ENCODE measurements around the gene WDR75. TPM values are rescaled to one million over a fixed set of nuclear protein-coding genes. Genes with fewer than 3 reads are reported as not detected.

The WDR75 gene
- total RNA-seq, 1 experiment from 2014 or later = 70.2 TPM

GRCh38 chr2:189485146-189485545 lies 43.9 kb downstream of the WDR75 start:
- Histone ChIP-seq H4K20me1 (ENCODE audit: insufficient read depth) (no peaks in the 10 kb centered on the region), H3K27me3 (ENCODE audit: insufficient read depth, low read length) (no peaks in the 10 kb centered on the region), H3K4me3 (replicated peaks in 1 of 2; ENCODE audit: low read depth in 1 of 2, low read length in 2 of 2) (no peak overlapping the region), H3K79me2 (ENCODE audit: insufficient read depth, low read length) (no peaks in the 10 kb centered on the region), H3K27ac (ENCODE audit: low read depth, low read length) (no peak overlapping the region), H3K36me3 (ENCODE audit: control insufficient read depth in 1 of 2, insufficient read depth in 2 of 2, low read length in 2 of 2) (no peaks in the 10 kb centered on the region), H3K4me1 (ENCODE audit: control insufficient read depth in 1 of 2, insufficient read depth in 2 of 2, low read length in 2 of 2) (no peaks in the 10 kb centered on the region), H2AFZ (ENCODE audit: low read depth, low read length, poor library complexity, severe bottlenecking) (no peak overlapping the region), H3K4me2 (ENCODE audit: low read length) (no peak overlapping the region), H3K9ac (ENCODE audit: low read length) (no peak overlapping the region), H3K9me2 (ENCODE audit: insufficient read depth) (no peaks in the 10 kb centered on the region), H3K9me3 (ENCODE audit: control insufficient read depth in 1 of 2, insufficient read depth in 1 of 2, low read depth in 1 of 2, low read length in 2 of 2) (no peaks in the 10 kb centered on the region)
- no TSS peak for BruUV-seq (replicated peaks)
- ChIA-PET RAD21 (ENCODE audit: low non-redundant PET in 1 of 2, low total read pairs in 2 of 2, uncharacterized antibody in 2 of 2, unreplicated experiment in 2 of 2) (no interaction called here), POLR2A (no interaction called here), CTCF (no interaction called here)
- ATAC-seq (no peak), DNase-seq (ENCODE audit: low read depth, low spot score) (no peak)
- TF ChIP-seq YY1 (IDR thresholded peaks at IDR 0.05; ENCODE audit: extremely low read depth, insufficient replicate concordance, low read depth, low read length) (no peak), SRF (IDR thresholded peaks at IDR 0.05; ENCODE audit: low read depth) (no peak), POLR2A (IDR thresholded peaks at IDR 0.05; ENCODE audit: borderline replicate concordance, extremely low read depth, insufficient read depth, insufficient read length) (no peak), CEBPB (IDR thresholded peaks at IDR 0.05; ENCODE audit: low read depth) (no peak), SIN3A (IDR thresholded peaks at IDR 0.05; ENCODE audit: low read depth) (no peak), ELF1 (IDR thresholded peaks at IDR 0.05; ENCODE audit: borderline replicate concordance, low read depth) (no peak)
- intact Hi-C loops (cut with micrococcal nuclease) = no loop called here

DNA sequence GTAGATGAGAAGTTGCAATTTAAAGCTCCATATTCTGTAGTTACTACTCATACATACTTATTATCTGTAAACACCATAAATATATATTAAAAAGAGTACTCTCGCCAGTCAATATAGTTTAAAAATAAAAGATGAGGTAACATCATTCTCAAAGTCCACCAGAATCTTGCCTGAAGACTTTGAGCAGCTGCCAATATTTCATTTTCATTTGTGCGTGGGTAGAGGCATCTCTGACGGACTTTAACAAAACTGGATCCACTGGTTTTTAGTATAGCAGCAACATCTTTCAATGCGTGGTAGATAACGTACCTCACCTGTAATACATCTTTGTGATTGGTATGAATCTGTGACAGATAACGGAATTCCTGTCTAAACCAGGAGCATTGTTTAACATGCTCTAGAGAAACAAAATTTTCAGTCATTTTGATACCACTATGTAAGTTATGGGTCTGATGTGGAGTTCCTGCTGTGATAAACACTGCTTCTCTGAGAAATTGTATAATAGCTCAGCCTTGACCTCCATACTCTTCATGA lies 45.0 kb downstream of the WDR75 start:
- H3K4me2 ChIP-seq (ENCODE audit: low read length) = no peak overlapping the region
- ChIA-PET RAD21 (ENCODE audit: low non-redundant PET in 1 of 2, low total read pairs in 2 of 2, uncharacterized antibody in 2 of 2, unreplicated experiment in 2 of 2) (no interaction called here), CTCF (no interaction called here), POLR2A (no interaction called here)
- no peaks in the 10 kb centered on the region for H3K79me2 ChIP-seq (ENCODE audit: insufficient read depth, low read length)
- no peak overlapping the region for H3K27ac ChIP-seq (ENCODE audit: low read depth, low read length)
- DNase-seq (ENCODE audit: low read depth, low spot score) (no peak), ATAC-seq (no peak)
- intact Hi-C loops (cut with micrococcal nuclease) = no loop called here
- no TSS peak for BruUV-seq (replicated peaks)
- no peaks in the 10 kb centered on the region for H4K20me1 ChIP-seq (ENCODE audit: insufficient read depth)
- H3K4me3 ChIP-seq (replicated peaks in 1 of 2; ENCODE audit: low read depth in 1 of 2, low read length in 2 of 2) = no peak overlapping the region
- no peaks in the 10 kb centered on the region for H3K27me3 ChIP-seq (ENCODE audit: insufficient read depth, low read length)
- no peak overlapping the region for H3K9ac ChIP-seq (ENCODE audit: low read length)
- no peak overlapping the region for H2AFZ ChIP-seq (ENCODE audit: low read depth, low read length, poor library complexity, severe bottlenecking)
- TF ChIP-seq ZFX (IDR thresholded peaks at IDR 0.05) = no peak
- TF ChIP-seq POLR2A (IDR thresholded peaks at IDR 0.05; ENCODE audit: borderline replicate concordance, extremely low read depth, insufficient read depth, insufficient read length) = no peak
- no peak for TF ChIP-seq JUND (IDR thresholded peaks at IDR 0.05)
- no peak for TF ChIP-seq CBX3 (IDR thresholded peaks at IDR 0.05; ENCODE audit: low read depth)
- TF ChIP-seq CEBPB (IDR thresholded peaks at IDR 0.05; ENCODE audit: low read depth) = no peak
- TF ChIP-seq TCF7L2 (IDR thresholded peaks at IDR 0.05; ENCODE audit: borderline replicate concordance, extremely low read depth, insufficient read depth, insufficient read length) = no peak
- no peak for TF ChIP-seq FOSL1 (IDR thresholded peaks at IDR 0.05; ENCODE audit: low read depth)
- no peak for TF ChIP-seq EGR1 (IDR thresholded peaks at IDR 0.05; ENCODE audit: low read depth)
- TF ChIP-seq, protein P1, sequence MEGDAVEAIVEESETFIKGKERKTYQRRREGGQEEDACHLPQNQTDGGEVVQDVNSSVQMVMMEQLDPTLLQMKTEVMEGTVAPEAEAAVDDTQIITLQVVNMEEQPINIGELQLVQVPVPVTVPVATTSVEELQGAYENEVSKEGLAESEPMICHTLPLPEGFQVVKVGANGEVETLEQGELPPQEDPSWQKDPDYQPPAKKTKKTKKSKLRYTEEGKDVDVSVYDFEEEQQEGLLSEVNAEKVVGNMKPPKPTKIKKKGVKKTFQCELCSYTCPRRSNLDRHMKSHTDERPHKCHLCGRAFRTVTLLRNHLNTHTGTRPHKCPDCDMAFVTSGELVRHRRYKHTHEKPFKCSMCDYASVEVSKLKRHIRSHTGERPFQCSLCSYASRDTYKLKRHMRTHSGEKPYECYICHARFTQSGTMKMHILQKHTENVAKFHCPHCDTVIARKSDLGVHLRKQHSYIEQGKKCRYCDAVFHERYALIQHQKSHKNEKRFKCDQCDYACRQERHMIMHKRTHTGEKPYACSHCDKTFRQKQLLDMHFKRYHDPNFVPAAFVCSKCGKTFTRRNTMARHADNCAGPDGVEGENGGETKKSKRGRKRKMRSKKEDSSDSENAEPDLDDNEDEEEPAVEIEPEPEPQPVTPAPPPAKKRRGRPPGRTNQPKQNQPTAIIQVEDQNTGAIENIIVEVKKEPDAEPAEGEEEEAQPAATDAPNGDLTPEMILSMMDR (IDR thresholded peaks at IDR 0.05 in 2 of 3, conservative IDR thresholded peaks at IDR 0.05 in 1 of 3; ENCODE audit: borderline replicate concordance in 1 of 3, insufficient read depth in 1 of 3, low read depth in 2 of 3, low read length in 2 of 3) = no peak
- TF ChIP-seq EZH2phosphoT487 (IDR thresholded peaks at IDR 0.05; ENCODE audit: borderline replicate concordance) = no peak
- TF ChIP-seq ZBTB33 (IDR thresholded peaks at IDR 0.05; ENCODE audit: extremely low read depth, insufficient replicate concordance, low read length) = no peak
- TF ChIP-seq SIN3A (IDR thresholded peaks at IDR 0.05; ENCODE audit: low read depth) = no peak
- no peak for TF ChIP-seq EZH2 (IDR thresholded peaks at IDR 0.05)
- no peak for TF ChIP-seq RAD21 (IDR thresholded peaks at IDR 0.05; ENCODE audit: low read depth)
- no peak for TF ChIP-seq YY1 (IDR thresholded peaks at IDR 0.05; ENCODE audit: extremely low read depth, insufficient replicate concordance, low read depth, low read length)
- no peak for TF ChIP-seq POLR2AphosphoS5 (IDR thresholded peaks at IDR 0.05; ENCODE audit: low read depth, low read length)
- no peaks in the 10 kb centered on the region for H3K4me1 ChIP-seq (ENCODE audit: control insufficient read depth in 1 of 2, insufficient read depth in 2 of 2, low read length in 2 of 2)
- H3K9me3 ChIP-seq (ENCODE audit: control insufficient read depth in 1 of 2, insufficient read depth in 1 of 2, low read depth in 1 of 2, low read length in 2 of 2) = no peaks in the 10 kb centered on the region
- H3K36me3 ChIP-seq (ENCODE audit: control insufficient read depth in 1 of 2, insufficient read depth in 2 of 2, low read length in 2 of 2) = no peaks in the 10 kb centered on the region
- H3K9me2 ChIP-seq (ENCODE audit: insufficient read depth) = no peaks in the 10 kb centered on the region
